Lower lobe of right lung (tissue), 2 donors: Measurements from ENCODE around the gene CRB3. TPM values are rescaled to one million over a fixed set of nuclear protein-coding genes. Genes with fewer than 3 reads are reported as not detected.
A peak's percentile ranks its signal among the peaks of the same experiment; 100 is the strongest.

Source experiments
- ATAC-seq, 2 donors: fragments of 200-7000 bp; cut with Tn5 transposase; one replicate each; pipeline ENCODE4 v1.9.1; 2020 to 2022; ENCODE audit warnings: mild to moderate bottlenecking in 2 of 2, moderate library complexity in 2 of 2
- DNase-seq: peaks from one replicate; pipeline ENCODE4 v3.0.0-alpha.2; 2020
- H3K27ac ChIP-seq: fragments of 200-600 bp; one replicate; pipeline ENCODE4 v1.8.0; 2022
- H3K27me3 ChIP-seq: fragments of 200-600 bp; one replicate; pipeline ENCODE4 v1.8.0; 2022; ENCODE audit warnings: low read depth
- H3K36me3 ChIP-seq: fragments of 200-600 bp; one replicate; pipeline ENCODE4 v1.8.0; 2022; ENCODE audit warnings: mild to moderate bottlenecking
- H3K4me1 ChIP-seq: fragments of 200-600 bp; one replicate; pipeline ENCODE4 v1.8.0; 2022
- H3K4me3 ChIP-seq: fragments of 200-600 bp; one replicate; pipeline ENCODE4 v1.8.0; 2022; ENCODE audit warnings: mild to moderate bottlenecking
- H3K9me3 ChIP-seq: fragments of 200-600 bp; one replicate; pipeline ENCODE4 v1.8.0; 2022
- intact Hi-C: fragments of 100-400 bp; cut with DNase I; formaldehyde crosslinking; loops from one replicate; pipeline ENCODE4 v1.11.0; 2022
- total RNA-seq: library from RNA; stranded (reverse); fragmentation: NEBNext Ultra II Directional; extraction: Animal tissue kit (Norgen Biotek cat#: 25700); gene quantifications from one replicate; pipeline ENCODE4 v1.2.1, GENCODE V29; 2021
- TF ChIP-seq, protein P1 (sequence below): fragments of 200-600 bp; IDR thresholded peaks from one replicate; pipeline ENCODE4 v1.8.0; 2022; ENCODE audit warnings: antibody characterized with exemption, mild to moderate bottlenecking
- donor health status: DM: no; HTN: yes; CAD: no; lungs with severe emphysema.

Gene CRB3
- total RNA-seq, 1 donor from 2014 or later = 36.3 TPM

DNA sequence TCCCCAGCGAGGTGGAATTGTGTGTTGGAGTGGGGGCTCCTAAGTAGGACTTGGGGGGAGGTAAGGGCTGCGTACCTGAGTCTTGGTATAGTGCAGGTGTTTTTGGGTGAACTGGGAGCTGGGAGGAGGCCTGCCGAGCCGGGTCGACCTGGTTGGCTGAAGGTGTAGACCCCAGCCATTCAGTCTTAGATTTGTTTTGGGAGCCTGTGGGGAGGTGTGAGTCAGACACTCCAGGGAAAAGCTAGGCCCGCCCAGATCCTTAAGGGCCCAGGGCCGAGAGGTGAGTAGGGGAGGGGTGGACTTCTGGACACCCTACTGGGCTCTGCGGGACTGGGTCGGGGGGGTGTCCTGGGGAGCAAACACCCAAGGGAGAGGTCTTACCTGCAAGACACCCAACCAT lies 935 bp downstream of the CRB3 start:
- no peaks in the 10 kb centered on the region for H3K9me3 ChIP-seq
- peak overlapping the region; percentile 59 for H3K4me3 ChIP-seq
- TF ChIP-seq, protein P1, sequence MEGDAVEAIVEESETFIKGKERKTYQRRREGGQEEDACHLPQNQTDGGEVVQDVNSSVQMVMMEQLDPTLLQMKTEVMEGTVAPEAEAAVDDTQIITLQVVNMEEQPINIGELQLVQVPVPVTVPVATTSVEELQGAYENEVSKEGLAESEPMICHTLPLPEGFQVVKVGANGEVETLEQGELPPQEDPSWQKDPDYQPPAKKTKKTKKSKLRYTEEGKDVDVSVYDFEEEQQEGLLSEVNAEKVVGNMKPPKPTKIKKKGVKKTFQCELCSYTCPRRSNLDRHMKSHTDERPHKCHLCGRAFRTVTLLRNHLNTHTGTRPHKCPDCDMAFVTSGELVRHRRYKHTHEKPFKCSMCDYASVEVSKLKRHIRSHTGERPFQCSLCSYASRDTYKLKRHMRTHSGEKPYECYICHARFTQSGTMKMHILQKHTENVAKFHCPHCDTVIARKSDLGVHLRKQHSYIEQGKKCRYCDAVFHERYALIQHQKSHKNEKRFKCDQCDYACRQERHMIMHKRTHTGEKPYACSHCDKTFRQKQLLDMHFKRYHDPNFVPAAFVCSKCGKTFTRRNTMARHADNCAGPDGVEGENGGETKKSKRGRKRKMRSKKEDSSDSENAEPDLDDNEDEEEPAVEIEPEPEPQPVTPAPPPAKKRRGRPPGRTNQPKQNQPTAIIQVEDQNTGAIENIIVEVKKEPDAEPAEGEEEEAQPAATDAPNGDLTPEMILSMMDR = no peak
- peak overlapping the region; percentile 80 for H3K27ac ChIP-seq
- H3K36me3 ChIP-seq = peaks cover 16% of the 10 kb centered on the region
- DNase-seq = no peak
- peak; percentile 49 to 63 for ATAC-seq
- H3K4me1 ChIP-seq = peaks cover 5% of the 10 kb centered on the region
- H3K27me3 ChIP-seq = peaks cover 14% of the 10 kb centered on the region
- intact Hi-C loops = no loop called here

DNA sequence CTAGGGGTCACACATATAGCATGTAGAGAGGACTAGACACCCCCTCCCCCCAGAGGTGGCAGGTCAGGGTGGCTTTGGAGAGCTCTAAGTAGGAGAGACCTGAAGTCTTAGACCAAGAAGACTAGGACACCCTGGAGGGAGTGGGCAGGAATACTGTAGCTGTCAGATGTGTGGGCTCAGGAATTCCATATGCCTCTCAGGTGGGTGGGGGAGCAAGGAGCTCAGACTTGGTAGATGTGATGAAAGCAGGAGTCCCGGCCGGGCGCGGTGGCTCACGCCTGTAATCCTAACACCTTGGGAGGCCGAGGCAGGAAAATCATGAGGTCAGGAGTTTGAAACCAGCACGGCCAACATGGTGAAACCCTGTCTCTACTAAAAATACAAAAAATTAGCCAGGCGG lies 1.6 kb downstream of the CRB3 start:
- Histone ChIP-seq H3K4me1 (peaks cover 4% of the 10 kb centered on the region), H3K27me3 (peaks cover 14% of the 10 kb centered on the region), H3K9me3 (no peaks in the 10 kb centered on the region), H3K4me3 (no peak overlapping the region), H3K27ac (no peak overlapping the region), H3K36me3 (peaks cover 16% of the 10 kb centered on the region)
- ATAC-seq (no peak), DNase-seq (no peak)
- intact Hi-C loops = no loop called here
- TF ChIP-seq, protein P1 = no peak

DNA sequence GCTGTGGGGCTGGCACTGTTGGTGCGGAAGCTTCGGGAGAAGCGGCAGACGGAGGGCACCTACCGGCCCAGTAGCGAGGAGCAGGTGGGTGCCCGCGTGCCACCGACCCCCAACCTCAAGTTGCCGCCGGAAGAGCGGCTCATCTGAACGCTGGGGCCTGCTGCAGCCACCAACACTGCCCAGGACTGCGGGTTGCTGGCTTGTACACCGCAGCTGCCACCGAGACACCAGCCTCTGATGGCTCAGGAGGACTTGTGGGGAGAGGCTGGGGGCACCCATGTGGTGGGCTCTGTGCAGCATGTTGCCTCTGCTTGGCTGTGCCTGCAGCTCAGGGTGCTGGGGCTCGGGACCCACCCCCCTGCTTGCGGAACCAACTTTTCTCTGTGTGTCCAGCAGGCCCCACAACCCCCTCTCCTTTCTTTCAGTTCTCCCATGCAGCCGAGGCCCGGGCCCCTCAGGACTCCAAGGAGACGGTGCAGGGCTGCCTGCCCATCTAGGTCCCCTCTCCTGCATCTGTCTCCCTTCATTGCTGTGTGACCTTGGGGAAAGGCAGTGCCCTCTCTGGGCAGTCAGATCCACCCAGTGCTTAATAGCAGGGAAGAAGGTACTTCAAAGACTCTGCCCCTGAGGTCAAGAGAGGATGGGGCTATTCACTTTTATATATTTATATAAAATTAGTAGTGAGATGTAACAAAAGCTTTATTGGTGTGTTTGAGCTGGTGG lies 2.6 kb downstream of the CRB3 start:
- TF ChIP-seq, protein P1 = no peak
- intact Hi-C loops = no loop called here
- H3K36me3 ChIP-seq = peaks cover 16% of the 10 kb centered on the region
- H3K27ac ChIP-seq = no peak overlapping the region
- DNase-seq = no peak
- no peaks in the 10 kb centered on the region for H3K4me1 ChIP-seq
- peaks cover 14% of the 10 kb centered on the region for H3K27me3 ChIP-seq
- H3K9me3 ChIP-seq = no peaks in the 10 kb centered on the region
- H3K4me3 ChIP-seq = no peak overlapping the region
- no peak for ATAC-seq

DNA sequence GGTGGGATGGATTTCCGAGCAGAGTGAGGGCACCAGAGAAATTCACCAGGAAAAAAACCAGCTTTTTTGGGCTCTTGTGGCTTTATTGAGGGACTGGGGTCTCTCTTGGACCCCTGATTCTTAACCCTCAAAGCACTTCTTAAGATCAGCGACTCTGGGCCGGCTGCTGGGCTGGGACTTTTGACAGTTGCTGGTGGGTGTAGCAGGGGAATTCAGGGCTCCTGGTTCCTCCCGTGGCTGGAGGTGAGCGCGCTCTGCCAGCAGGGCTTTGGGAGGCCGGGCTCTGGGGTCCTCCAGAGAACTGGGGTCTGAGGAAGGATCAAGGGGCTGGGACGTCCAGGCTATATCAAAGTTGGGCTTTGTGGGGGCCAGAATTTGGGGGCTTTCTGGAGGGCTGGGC lies 3.3 kb downstream of the CRB3 start:
- H3K36me3 ChIP-seq = peaks cover 16% of the 10 kb centered on the region
- H3K27ac ChIP-seq = no peak overlapping the region
- intact Hi-C loops = no loop called here
- no peak overlapping the region for H3K4me3 ChIP-seq
- DNase-seq (no peak), ATAC-seq (no peak)
- H3K27me3 ChIP-seq = peaks cover 14% of the 10 kb centered on the region
- TF ChIP-seq, protein P1 = no peak
- no peaks in the 10 kb centered on the region for H3K4me1 ChIP-seq
- no peaks in the 10 kb centered on the region for H3K9me3 ChIP-seq

DNA sequence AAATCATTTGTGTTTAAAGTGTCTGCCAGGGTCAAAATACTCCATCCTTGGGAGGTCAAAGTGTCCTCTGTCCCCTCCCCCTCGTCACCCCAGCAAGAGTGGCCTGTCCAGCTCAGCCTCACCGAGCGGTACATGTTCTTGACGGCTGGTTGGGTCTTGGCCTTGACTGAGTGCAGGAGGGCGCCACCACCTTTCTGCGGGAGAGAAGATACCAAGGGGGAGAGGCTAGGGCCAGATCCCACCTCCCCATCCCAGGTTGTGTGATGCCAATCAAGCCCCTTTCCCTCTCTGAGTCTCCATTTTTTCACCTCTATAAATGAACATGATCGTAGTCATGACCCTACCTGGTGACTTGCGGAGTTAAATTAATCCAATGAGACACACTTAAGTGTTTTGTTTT lies 6.1 kb downstream of the CRB3 start:
- Histone ChIP-seq H3K9me3 (no peaks in the 10 kb centered on the region), H3K4me3 (no peak overlapping the region), H3K36me3 (peaks cover 16% of the 10 kb centered on the region), H3K4me1 (no peaks in the 10 kb centered on the region), H3K27me3 (peaks cover 2% of the 10 kb centered on the region), H3K27ac (no peak overlapping the region)
- ATAC-seq = no peak
- no peak for DNase-seq
- TF ChIP-seq, protein P1 = no peak
- intact Hi-C loops = no loop called here
